WTC11 (cell line): ENCODE measurements around the gene PHF10. TPM values are rescaled to one million over a fixed set of nuclear protein-coding genes. Genes with fewer than 3 reads are reported as not detected.

Experiments
- ATAC-seq: fragments of 200-7000 bp; cut with Tn5 transposase; 2 replicates; pipeline ENCODE4 v1.10.0; 2021; ENCODE audit warnings: mild to moderate bottlenecking, moderate library complexity
- CTCF ChIA-PET: fragments of 300-600 bp; sonication (Branson Sonifier 250); formaldehyde crosslinking; loops from one replicate; lab custom pipeline; 2021; ENCODE audit warnings: antibody characterized with exemption; lab: Charles Lee
- POLR2A ChIA-PET: fragments of 350-600 bp; sonication (Branson Sonifier 250); formaldehyde crosslinking; loops from one replicate; lab custom pipeline; 2021; ENCODE audit warnings: antibody characterized with exemption; lab: Charles Lee
- DNase-seq: peaks from one replicate; pipeline ENCODE4 v3.0.0; 2021; ENCODE audit warnings: low spot score
- H3K27ac Mint-ChIP-seq: 2 replicates; pipeline ENCODE4 v1.8.0; 2021; ENCODE audit warnings: mixed read lengths
- H3K27me3 Mint-ChIP-seq: 2 replicates; pipeline ENCODE4 v1.8.0; 2021; ENCODE audit warnings: low read depth, mild to moderate bottlenecking, moderate library complexity, mixed read lengths
- H3K36me3 Mint-ChIP-seq: 2 replicates; pipeline ENCODE4 v1.8.0; 2021; ENCODE audit warnings: mixed read lengths
- H3K4me1 Mint-ChIP-seq: 2 replicates; pipeline ENCODE4 v1.8.0; 2022; ENCODE audit warnings: mixed read lengths
- H3K4me3 Mint-ChIP-seq: 2 replicates; pipeline ENCODE4 v1.8.0; 2021; ENCODE audit warnings: mild to moderate bottlenecking, moderate library complexity, mixed read lengths
- H3K9me3 Mint-ChIP-seq: 2 replicates; pipeline ENCODE4 v1.8.0; 2021; ENCODE audit warnings: mixed read lengths
- CBFB ChIP-seq: sonication (generic); formaldehyde crosslinking; IDR thresholded peaks from 2 replicates; pipeline ENCODE4 v1.8.1; 2022; ENCODE audit warnings: mild to moderate bottlenecking, low read depth, missing genetic modification reagents
- CREB1 ChIP-seq: sonication (generic); formaldehyde crosslinking; IDR thresholded peaks from 2 replicates; pipeline ENCODE4 v1.8.0; 2023; ENCODE audit warnings: mild to moderate bottlenecking, missing genetic modification reagents
- ETV6 ChIP-seq: sonication (generic); formaldehyde crosslinking; IDR thresholded peaks from 2 replicates; pipeline ENCODE4 v1.8.1; 2022; ENCODE audit warnings: mild to moderate bottlenecking, missing genetic modification reagents
- FOXP1 ChIP-seq: sonication (generic); formaldehyde crosslinking; IDR thresholded peaks from 2 replicates; pipeline ENCODE4 v1.8.0; 2022; ENCODE audit warnings: missing genetic modification reagents, mild to moderate bottlenecking, moderate library complexity, borderline replicate concordance
- GABPB1 ChIP-seq: sonication (generic); formaldehyde crosslinking; IDR thresholded peaks from 2 replicates; pipeline ENCODE4 v1.8.1; 2023; ENCODE audit warnings: mild to moderate bottlenecking, missing genetic modification reagents
- MYBL2 ChIP-seq: sonication (generic); formaldehyde crosslinking; IDR thresholded peaks from 2 replicates; pipeline ENCODE4 v1.8.1; 2023; ENCODE audit warnings: mild to moderate bottlenecking, moderate library complexity, missing genetic modification reagents
- NFE2L1 ChIP-seq: sonication (generic); formaldehyde crosslinking; IDR thresholded peaks from 2 replicates; pipeline ENCODE4 v1.8.1; 2023; ENCODE audit warnings: missing genetic modification reagents
- ZBTB21 ChIP-seq: sonication (generic); formaldehyde crosslinking; IDR thresholded peaks from 2 replicates; pipeline ENCODE4 v1.8.1; 2023; ENCODE audit warnings: mild to moderate bottlenecking, missing genetic modification reagents, borderline replicate concordance
- ZNF263 ChIP-seq: sonication (generic); formaldehyde crosslinking; IDR thresholded peaks from 2 replicates; pipeline ENCODE4 v1.8.1; 2022; ENCODE audit warnings: low read depth, mild to moderate bottlenecking, moderate library complexity, missing genetic modification reagents
- ZNF396 ChIP-seq: fragments of 250-450 bp; sonication (Bioruptor Pico); IDR thresholded peaks from 2 replicates; pipeline ENCODE4 v1.8.0; 2021; ENCODE audit warnings: mild to moderate bottlenecking, moderate library complexity, borderline replicate concordance
- ZNF423 ChIP-seq: fragments of 250-450 bp; sonication (Bioruptor Pico); IDR thresholded peaks from 2 replicates; pipeline ENCODE4 v2.1.2; 2022; ENCODE audit warnings: mild to moderate bottlenecking, moderate library complexity
- total RNA-seq: library from RNA; stranded (reverse); gene quantifications from 3 replicates; pipeline ENCODE4 v1.2.3, GENCODE V29; 2021
- TF ChIP-seq, protein P1 (sequence below): sonication (generic); formaldehyde crosslinking; IDR thresholded peaks from 2 replicates; pipeline ENCODE4 v1.8.1; 2023; ENCODE audit warnings: mild to moderate bottlenecking, missing genetic modification reagents
- TF ChIP-seq, protein P2 (sequence below): sonication (generic); formaldehyde crosslinking; IDR thresholded peaks from 2 replicates; pipeline ENCODE4 v1.8.0; 2022; ENCODE audit warnings: mild to moderate bottlenecking, missing genetic modification reagents
- TF ChIP-seq, protein P3 (sequence below): sonication (generic); formaldehyde crosslinking; IDR thresholded peaks from 2 replicates; pipeline ENCODE4 v1.8.1; 2023; ENCODE audit warnings: mild to moderate bottlenecking, missing genetic modification reagents
- TF ChIP-seq, protein P4 (sequence below): sonication (generic); formaldehyde crosslinking; conservative IDR thresholded peaks from 2 replicates; pipeline ENCODE4 v1.8.1; 2022; ENCODE audit warnings: mild to moderate bottlenecking, missing genetic modification reagents
- TF ChIP-seq, protein P5 (sequence below): sonication (generic); formaldehyde crosslinking; IDR thresholded peaks from 2 replicates; pipeline ENCODE4 v1.8.0; 2022; ENCODE audit warnings: mild to moderate bottlenecking, missing genetic modification reagents
- TF ChIP-seq, protein P6 (sequence below): sonication (generic); formaldehyde crosslinking; IDR thresholded peaks from 2 replicates; pipeline ENCODE4 v1.8.1; 2022; ENCODE audit warnings: low read depth, mild to moderate bottlenecking, moderate library complexity, missing genetic modification reagents, borderline replicate concordance

PHF10 gene
- total RNA-seq, 1 experiment from 2014 or later: 39.3 TPM

DNA sequence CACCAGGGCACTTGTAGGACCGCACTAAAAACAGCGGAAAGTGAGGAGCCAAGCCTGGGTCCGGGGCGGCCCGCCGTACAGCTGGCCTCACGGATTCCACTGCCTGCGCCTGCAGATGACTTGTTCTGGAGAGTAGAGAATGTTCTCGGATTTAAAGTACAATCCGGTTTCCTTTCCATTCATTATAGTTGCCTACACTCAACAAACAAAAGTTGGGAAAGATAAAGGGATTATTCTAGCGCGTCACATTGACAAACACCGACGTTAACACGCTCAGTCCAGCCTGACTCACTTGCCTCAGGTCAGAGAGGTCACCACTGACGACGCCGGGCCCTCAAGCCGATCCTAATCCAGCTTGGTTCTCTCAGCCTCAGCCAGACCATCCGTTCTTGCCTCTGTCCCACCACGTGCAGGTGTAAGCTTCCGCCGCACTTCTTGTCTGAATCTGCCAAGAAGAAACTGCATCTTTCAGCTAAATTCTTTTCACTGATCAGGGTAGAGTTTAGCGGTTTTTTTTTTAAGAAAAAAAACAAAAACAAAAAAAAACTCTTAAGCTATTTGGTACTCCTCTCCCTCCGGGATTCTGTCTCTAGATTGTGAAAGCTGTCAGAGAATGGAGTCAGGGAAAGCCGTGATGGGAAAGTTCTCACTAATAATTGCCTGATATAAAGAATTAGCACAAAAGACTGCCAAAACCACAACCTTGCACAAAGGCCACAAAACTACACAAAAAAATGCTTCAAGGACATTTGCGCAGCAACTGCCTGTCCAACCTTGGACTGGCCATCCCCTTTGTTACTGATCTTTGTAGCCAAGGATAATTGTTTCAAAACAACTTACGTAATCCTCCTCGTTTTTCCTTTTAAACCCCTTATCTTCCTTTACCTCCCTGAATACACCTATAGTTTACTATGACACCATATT lies 1.1 kb upstream of the PHF10 start:
- H3K27ac Mint-ChIP-seq: peak overlapping the region; percentile 86
- H3K27me3 Mint-ChIP-seq: peaks cover 8% of the 10 kb centered on the region
- H3K4me3 Mint-ChIP-seq: peak overlapping the region; percentile 81
- no peaks in the 10 kb centered on the region for H3K9me3 Mint-ChIP-seq
- ATAC-seq (peak; percentile 39), DNase-seq (peak; percentile 48)
- ChIA-PET CTCF (interaction anchor here (0.8 to 1.0 kb wide), 2 partner anchors 23 to 28 kb away, joined by 3 read pairs; partner anchors contain the start of genes C6orf120 and WDR27), POLR2A (interaction anchor here (1.2 to 2.4 kb wide), 2 partner anchors 24 to 26 kb away, joined by 6 to 14 read pairs; partner anchors contain the start of genes C6orf120, DYNLT2, ERMARD and WDR27)
- TF ChIP-seq ZNF263 (CRISPR knock-in tag): no peak
- TF ChIP-seq, protein P1, sequence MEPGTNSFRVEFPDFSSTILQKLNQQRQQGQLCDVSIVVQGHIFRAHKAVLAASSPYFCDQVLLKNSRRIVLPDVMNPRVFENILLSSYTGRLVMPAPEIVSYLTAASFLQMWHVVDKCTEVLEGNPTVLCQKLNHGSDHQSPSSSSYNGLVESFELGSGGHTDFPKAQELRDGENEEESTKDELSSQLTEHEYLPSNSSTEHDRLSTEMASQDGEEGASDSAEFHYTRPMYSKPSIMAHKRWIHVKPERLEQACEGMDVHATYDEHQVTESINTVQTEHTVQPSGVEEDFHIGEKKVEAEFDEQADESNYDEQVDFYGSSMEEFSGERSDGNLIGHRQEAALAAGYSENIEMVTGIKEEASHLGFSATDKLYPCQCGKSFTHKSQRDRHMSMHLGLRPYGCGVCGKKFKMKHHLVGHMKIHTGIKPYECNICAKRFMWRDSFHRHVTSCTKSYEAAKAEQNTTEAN: 0 out of 2 replicates have a peak, but pooled peaks have one; percentile 50
- no peak for TF ChIP-seq ZNF423 (CRISPR knock-in tag)
- no peak for TF ChIP-seq NFE2L1 (CRISPR knock-in tag)
- TF ChIP-seq, protein P2, sequence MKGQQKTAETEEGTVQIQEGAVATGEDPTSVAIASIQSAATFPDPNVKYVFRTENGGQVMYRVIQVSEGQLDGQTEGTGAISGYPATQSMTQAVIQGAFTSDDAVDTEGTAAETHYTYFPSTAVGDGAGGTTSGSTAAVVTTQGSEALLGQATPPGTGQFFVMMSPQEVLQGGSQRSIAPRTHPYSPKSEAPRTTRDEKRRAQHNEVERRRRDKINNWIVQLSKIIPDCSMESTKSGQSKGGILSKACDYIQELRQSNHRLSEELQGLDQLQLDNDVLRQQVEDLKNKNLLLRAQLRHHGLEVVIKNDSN (CRISPR knock-in tag): no peak
- TF ChIP-seq ZNF396 (CRISPR knock-in tag): no peak
- TF ChIP-seq ETV6 (CRISPR knock-in tag): no peak
- no peak for TF ChIP-seq ZBTB21 (CRISPR knock-in tag)
- TF ChIP-seq, protein P3, sequence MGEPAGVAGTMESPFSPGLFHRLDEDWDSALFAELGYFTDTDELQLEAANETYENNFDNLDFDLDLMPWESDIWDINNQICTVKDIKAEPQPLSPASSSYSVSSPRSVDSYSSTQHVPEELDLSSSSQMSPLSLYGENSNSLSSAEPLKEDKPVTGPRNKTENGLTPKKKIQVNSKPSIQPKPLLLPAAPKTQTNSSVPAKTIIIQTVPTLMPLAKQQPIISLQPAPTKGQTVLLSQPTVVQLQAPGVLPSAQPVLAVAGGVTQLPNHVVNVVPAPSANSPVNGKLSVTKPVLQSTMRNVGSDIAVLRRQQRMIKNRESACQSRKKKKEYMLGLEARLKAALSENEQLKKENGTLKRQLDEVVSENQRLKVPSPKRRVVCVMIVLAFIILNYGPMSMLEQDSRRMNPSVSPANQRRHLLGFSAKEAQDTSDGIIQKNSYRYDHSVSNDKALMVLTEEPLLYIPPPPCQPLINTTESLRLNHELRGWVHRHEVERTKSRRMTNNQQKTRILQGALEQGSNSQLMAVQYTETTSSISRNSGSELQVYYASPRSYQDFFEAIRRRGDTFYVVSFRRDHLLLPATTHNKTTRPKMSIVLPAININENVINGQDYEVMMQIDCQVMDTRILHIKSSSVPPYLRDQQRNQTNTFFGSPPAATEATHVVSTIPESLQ (CRISPR knock-in tag): no peak
- peak; percentile 51; the same call in 1 of the 2 replicates for TF ChIP-seq FOXP1 (CRISPR knock-in tag)
- TF ChIP-seq MYBL2 (CRISPR knock-in tag): no peak
- peak; percentile 61 for TF ChIP-seq GABPB1 (CRISPR knock-in tag)
- TF ChIP-seq CBFB (CRISPR knock-in tag): no peak
- TF ChIP-seq, protein P4, sequence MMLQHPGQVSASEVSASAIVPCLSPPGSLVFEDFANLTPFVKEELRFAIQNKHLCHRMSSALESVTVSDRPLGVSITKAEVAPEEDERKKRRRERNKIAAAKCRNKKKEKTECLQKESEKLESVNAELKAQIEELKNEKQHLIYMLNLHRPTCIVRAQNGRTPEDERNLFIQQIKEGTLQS: no peak
- peaks cover 36% of the 10 kb centered on the region for H3K4me1 Mint-ChIP-seq
- H3K36me3 Mint-ChIP-seq: no peaks in the 10 kb centered on the region

DNA sequence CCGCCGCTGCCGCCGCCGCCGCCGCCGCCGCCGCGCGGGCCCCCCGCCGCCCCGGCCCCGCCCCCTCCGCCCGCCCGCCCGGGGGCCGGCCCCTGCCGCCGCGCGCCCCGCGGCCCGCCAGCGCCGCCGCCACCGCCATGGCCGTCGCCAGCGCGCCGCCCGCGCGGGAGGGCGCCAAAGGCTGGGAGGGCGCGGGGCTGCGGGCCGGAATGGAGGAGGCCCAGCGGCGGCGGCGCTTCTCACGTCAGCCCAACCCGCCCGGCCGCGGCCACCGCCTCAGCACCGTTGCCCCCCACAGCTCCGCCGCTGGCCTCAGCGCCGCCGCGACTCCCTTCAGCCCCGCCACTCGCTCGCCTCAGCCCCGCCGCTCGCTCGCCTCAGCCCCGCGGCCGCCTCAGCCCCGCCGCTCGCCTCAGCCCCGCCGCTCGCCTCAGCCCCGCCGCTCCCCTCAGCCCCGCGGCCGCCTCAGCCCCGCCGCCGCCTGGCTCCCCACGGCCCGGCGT lies 258 bp downstream of the PHF10 start:
- TF ChIP-seq, protein P5, sequence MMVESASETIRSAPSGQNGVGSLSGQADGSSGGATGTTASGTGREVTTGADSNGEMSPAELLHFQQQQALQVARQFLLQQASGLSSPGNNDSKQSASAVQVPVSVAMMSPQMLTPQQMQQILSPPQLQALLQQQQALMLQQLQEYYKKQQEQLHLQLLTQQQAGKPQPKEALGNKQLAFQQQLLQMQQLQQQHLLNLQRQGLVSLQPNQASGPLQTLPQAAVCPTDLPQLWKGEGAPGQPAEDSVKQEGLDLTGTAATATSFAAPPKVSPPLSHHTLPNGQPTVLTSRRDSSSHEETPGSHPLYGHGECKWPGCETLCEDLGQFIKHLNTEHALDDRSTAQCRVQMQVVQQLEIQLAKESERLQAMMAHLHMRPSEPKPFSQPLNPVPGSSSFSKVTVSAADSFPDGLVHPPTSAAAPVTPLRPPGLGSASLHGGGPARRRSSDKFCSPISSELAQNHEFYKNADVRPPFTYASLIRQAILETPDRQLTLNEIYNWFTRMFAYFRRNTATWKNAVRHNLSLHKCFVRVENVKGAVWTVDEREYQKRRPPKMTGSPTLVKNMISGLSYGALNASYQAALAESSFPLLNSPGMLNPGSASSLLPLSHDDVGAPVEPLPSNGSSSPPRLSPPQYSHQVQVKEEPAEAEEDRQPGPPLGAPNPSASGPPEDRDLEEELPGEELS (CRISPR knock-in tag): 0 out of 2 replicates have a peak, but pooled peaks have one; percentile 45
- TF ChIP-seq, protein P1: no peak
- no peak for TF ChIP-seq CREB1 (CRISPR knock-in tag)
- TF ChIP-seq, protein P6, sequence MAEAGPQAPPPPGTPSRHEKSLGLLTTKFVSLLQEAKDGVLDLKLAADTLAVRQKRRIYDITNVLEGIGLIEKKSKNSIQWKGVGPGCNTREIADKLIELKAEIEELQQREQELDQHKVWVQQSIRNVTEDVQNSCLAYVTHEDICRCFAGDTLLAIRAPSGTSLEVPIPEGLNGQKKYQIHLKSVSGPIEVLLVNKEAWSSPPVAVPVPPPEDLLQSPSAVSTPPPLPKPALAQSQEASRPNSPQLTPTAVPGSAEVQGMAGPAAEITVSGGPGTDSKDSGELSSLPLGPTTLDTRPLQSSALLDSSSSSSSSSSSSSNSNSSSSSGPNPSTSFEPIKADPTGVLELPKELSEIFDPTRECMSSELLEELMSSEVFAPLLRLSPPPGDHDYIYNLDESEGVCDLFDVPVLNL: no peak
- CTCF ChIA-PET: no interaction called here
- ATAC-seq: peak; percentile 39
- POLR2A ChIA-PET: interaction anchor here (0.8 to 2.4 kb wide), 2 partner anchors 23 to 27 kb away, joined by 3 to 14 read pairs; partner anchors contain the start of genes C6orf120, DYNLT2, ERMARD and WDR27
- H3K36me3 Mint-ChIP-seq: no peaks in the 10 kb centered on the region
- peak overlapping the region; percentile 46; the same call in 1 of the 2 replicates for H3K4me3 Mint-ChIP-seq
- no peak overlapping the region for H3K27ac Mint-ChIP-seq
- H3K27me3 Mint-ChIP-seq: peaks cover 8% of the 10 kb centered on the region
- peaks cover 40% of the 10 kb centered on the region for H3K4me1 Mint-ChIP-seq
- peak; percentile 60 for DNase-seq
- H3K9me3 Mint-ChIP-seq: no peaks in the 10 kb centered on the region
